ENCODE results near the gene GPR35. TPM values are rescaled to one million over a fixed set of nuclear protein-coding genes. Genes with fewer than 3 reads are reported as not detected.

Gene GPR35
- total and polyA plus RNA-seq, 2 of the 13 experiments (the other 11 are each of a cell fraction or from before 2014, with no cell fraction given), result 27.1 to 44.2 TPM

- DNase-seq (ENCODE audit: low spot score) (no peak), ATAC-seq (no peak), FAIRE-seq (no peak)
- no peak for TF ChIP-seq DNMT1 (CRISPR knock-in tag; IDR thresholded peaks at IDR 0.05)
- no peak for TF ChIP-seq ZZZ3 (CRISPR knock-in tag; IDR thresholded peaks at IDR 0.05; ENCODE audit: borderline replicate concordance)
- no peak for TF ChIP-seq TMF1 (CRISPR knock-in tag; IDR thresholded peaks at IDR 0.05; ENCODE audit: low read depth)
- no peak for TF ChIP-seq ZNF883 (CRISPR knock-in tag; IDR thresholded peaks at IDR 0.05; ENCODE audit: not compliant biosample characterization)
- no peak for TF ChIP-seq HDAC2 (CRISPR knock-in tag; IDR thresholded peaks at IDR 0.05)
- in situ Hi-C loops (cut with HindIII; ENCODE audit: extremely low pct_ligation_motif_present, low pct_unique_long_range_greater_than_20kb), result no loop called here
- Histone ChIP-seq H2AFZ (ENCODE audit: low read length) (no peak overlapping the region), H3K79me2 (ENCODE audit: insufficient read depth, low read length) (no peaks in the 10 kb centered on the region), H3K9me3 (ENCODE audit: low read length) (no peaks in the 10 kb centered on the region), H3K27ac (ENCODE audit: extremely low read length, insufficient read depth, low read length) (no peak overlapping the region), H3K9ac (ENCODE audit: insufficient read depth, low read depth, low read length) (no peak overlapping the region), H3K36me3 (replicated peaks in 1 of 2; ENCODE audit: control insufficient read depth in 1 of 2, insufficient read depth in 2 of 2, low read length in 2 of 2) (no peaks in the 10 kb centered on the region), H3K4me2 (ENCODE audit: low read depth, low read length) (no peak overlapping the region), H3K4me1 (ENCODE audit: insufficient read depth, low read length) (no peaks in the 10 kb centered on the region), H4K20me1 (ENCODE audit: insufficient read depth, low read length) (no peaks in the 10 kb centered on the region), H3K4me3 (replicated peaks in 1 of 3; ENCODE audit: insufficient read depth in 1 of 3, low read depth in 2 of 3, low read length in 3 of 3) (no peak overlapping the region), H3K27me3 (ENCODE audit: control insufficient read depth in 1 of 2, insufficient read depth in 2 of 2, low read length in 2 of 2) (peaks cover 6 to 47% of the 10 kb centered on the region in 2 experiments)
- POLR2A ChIA-PET, result no interaction called here
- 7% methylated on average over 4 of the region's 4 CpGs for WGBS (ENCODE audit: low lambda C conversion rate)
- intact Hi-C loops (cut with micrococcal nuclease; ENCODE audit: unreplicated experiment), result no loop called here
- CTCF ChIA-PET (ENCODE audit: low intra/inter-chr PET ratio, low total read pairs), result no interaction called here
- BruUV-seq (replicated peaks), result no TSS peak
These were observed 45.7 kb downstream of the GPR35 start for GRCh38 chr2:240670950-240671349.

GRCh38 chr2:240672076-240672700, 46.9 kb downstream of the GPR35 start:
- ChIA-PET CTCF (ENCODE audit: low intra/inter-chr PET ratio, low total read pairs) (no interaction called here), POLR2A (no interaction called here)
- H2AFZ ChIP-seq (ENCODE audit: low read length), result no peak overlapping the region
- H3K79me2 ChIP-seq (ENCODE audit: insufficient read depth, low read length), result no peaks in the 10 kb centered on the region
- FAIRE-seq (no peak), DNase-seq (ENCODE audit: low spot score) (no peak), ATAC-seq (no peak)
- no peak overlapping the region for H3K4me3 ChIP-seq (replicated peaks in 1 of 3; ENCODE audit: insufficient read depth in 1 of 3, low read depth in 2 of 3, low read length in 3 of 3)
- H3K9me3 ChIP-seq (ENCODE audit: low read length), result no peaks in the 10 kb centered on the region
- peaks cover 6 to 47% of the 10 kb centered on the region in 2 experiments for H3K27me3 ChIP-seq (ENCODE audit: control insufficient read depth in 1 of 2, insufficient read depth in 2 of 2, low read length in 2 of 2)
- WGBS (ENCODE audit: low lambda C conversion rate), result 58% methylated on average over 30 of the region's 46 CpGs
- intact Hi-C loops (cut with micrococcal nuclease; ENCODE audit: unreplicated experiment) (no loop called here), in situ Hi-C loops (cut with HindIII; ENCODE audit: extremely low pct_ligation_motif_present, low pct_unique_long_range_greater_than_20kb) (no loop called here)
- H3K4me1 ChIP-seq (ENCODE audit: insufficient read depth, low read length), result no peaks in the 10 kb centered on the region
- H3K27ac ChIP-seq (ENCODE audit: extremely low read length, insufficient read depth, low read length), result no peak overlapping the region
- no peaks in the 10 kb centered on the region for H3K36me3 ChIP-seq (replicated peaks in 1 of 2; ENCODE audit: control insufficient read depth in 1 of 2, insufficient read depth in 2 of 2, low read length in 2 of 2)
- no TSS peak for BruUV-seq (replicated peaks)
- H3K9ac ChIP-seq (ENCODE audit: insufficient read depth, low read depth, low read length), result no peak overlapping the region
- no peaks in the 10 kb centered on the region for H4K20me1 ChIP-seq (ENCODE audit: insufficient read depth, low read length)
- H3K4me2 ChIP-seq (ENCODE audit: low read depth, low read length), result no peak overlapping the region
- TF ChIP-seq ZNF616 (CRISPR knock-in tag; IDR thresholded peaks at IDR 0.05; ENCODE audit: low read depth) (no peak), ZNF337 (CRISPR knock-in tag; IDR thresholded peaks at IDR 0.05; ENCODE audit: borderline replicate concordance, low read depth) (no peak), ZNF646 (CRISPR knock-in tag; IDR thresholded peaks at IDR 0.05) (no peak), XRCC5 (optimal IDR thresholded peaks at IDR 0.05; ENCODE audit: low read length) (no peak), NFYB (CRISPR knock-in tag; IDR thresholded peaks at IDR 0.05) (no peak), ATF7-NPFF (CRISPR knock-in tag; IDR thresholded peaks at IDR 0.05; ENCODE audit: low read depth) (no peak)
